HCT116 (cell line): ENCODE results near the gene HHATL. TPM values are rescaled to one million over a fixed set of nuclear protein-coding genes. Genes with fewer than 3 reads are reported as not detected.

Source experiments
- ATAC-seq: fragments of 200-7000 bp; cut with Tn5 transposase; 2 replicates; pipeline ENCODE4 v1.9.1; 2020; ENCODE audit warnings: mild to moderate bottlenecking, moderate library complexity
- BruUV-seq: library from RNA; stranded (reverse); fragments of 400-500 nt; replicated peaks from 2 replicates; lab custom pipeline; 2021; lab: Mats Ljungman, UMichigan
- CTCF ChIA-PET: fragments of 300-600 bp; sonication (Branson Sonifier 250); formaldehyde crosslinking; loops from one replicate; lab custom pipeline; 2021; ENCODE audit warnings: antibody characterized with exemption; lab: Charles Lee
- POLR2A ChIA-PET: fragments of 300-600, 350-600 bp; sonication (Branson Sonifier 250); formaldehyde crosslinking; loops from one replicate; lab custom pipeline; 2021; ENCODE audit warnings: antibody characterized with exemption; lab: Charles Lee
- RAD21 ChIA-PET, 2 experiments: fragments of 300-600 bp; sonication (Branson Sonifier 250); formaldehyde crosslinking; loops; one replicate each; lab custom pipeline; 2023; ENCODE audit warnings: low total read pairs in 2 of 2; ENCODE audit not compliant: uncharacterized antibody in 2 of 2, unreplicated experiment in 2 of 2, low non-redundant PET in 1 of 2; lab: Charles Lee
- DNase-seq: peaks from one replicate; pipeline ENCODE4 v3.0.0-alpha.2; 2010; ENCODE audit warnings: low read depth, low spot score
- H2AFZ ChIP-seq: fragments of 200-600 bp; shearing (Covaris generic), sonication (generic); 2 replicates; pipeline ENCODE4 v1.6.1; 2017; ENCODE audit warnings: low read depth, mixed run types, mixed read lengths, antibody characterized with exemption, low read length; ENCODE audit not compliant: poor library complexity, severe bottlenecking
- H3K27ac ChIP-seq: 2 replicates; pipeline ENCODE4 v1.5.1; 2012; ENCODE audit warnings: low read depth, low read length
- H3K27me3 ChIP-seq: fragments of 200-600 bp; sonication (generic); 2 replicates; pipeline ENCODE4 v1.6.1; 2016; ENCODE audit warnings: mixed run types, low read length, mixed read lengths; ENCODE audit not compliant: insufficient read depth
- H3K36me3 ChIP-seq, 2 experiments: fragments of 200-500 bp in 1 of 2; fragments of 200-600 bp in 1 of 2; sonication (Bioruptor generic) in 1 of 2; sonication (generic) in 1 of 2; 2 replicates each; pipeline versions ENCODE4 v1.5.1 to v1.6.1; 2014 to 2016; ENCODE audit warnings: low read length in 2 of 2, inconsistent platforms in 1 of 2, mixed read lengths in 1 of 2, mixed run types in 1 of 2; ENCODE audit not compliant: insufficient read depth in 2 of 2, control insufficient read depth in 1 of 2
- H3K4me1 ChIP-seq, 2 experiments: fragments of 200-600 bp in 1 of 2; sonication (generic) in 1 of 2; 2 replicates each; pipeline versions ENCODE4 v1.5.1 to v1.6.1; 2012 to 2017; ENCODE audit warnings: low read length in 2 of 2, inconsistent platforms in 1 of 2, mild to moderate bottlenecking in 1 of 2, mixed read lengths in 1 of 2, mixed run types in 1 of 2, moderate library complexity in 1 of 2; ENCODE audit not compliant: insufficient read depth in 2 of 2, control insufficient read depth in 1 of 2
- H3K4me2 ChIP-seq: fragments of 200-600 bp; sonication (generic); 2 replicates; pipeline ENCODE4 v1.6.1; 2017; ENCODE audit warnings: mixed run types, low read length, mixed read lengths
- H3K4me3 ChIP-seq, 2 experiments: fragments of 200-600 bp in 1 of 2; sonication (generic) in 1 of 2; replicated peaks in 1 of 2; 2 replicates each; pipeline ENCODE4 v1.5.1; 2011 to 2016; ENCODE audit warnings: low read length in 2 of 2, control low read depth in 1 of 2, low read depth in 1 of 2, mild to moderate bottlenecking in 1 of 2, mixed read lengths in 1 of 2, mixed run types in 1 of 2
- H3K79me2 ChIP-seq: fragments of 200-600 bp; sonication (generic); 2 replicates; pipeline ENCODE4 v1.6.1; 2017; ENCODE audit warnings: mild to moderate bottlenecking, mixed run types, low read length, moderate library complexity, mixed read lengths; ENCODE audit not compliant: insufficient read depth
- H3K9ac ChIP-seq: fragments of 200-600 bp; sonication (generic); 2 replicates; pipeline ENCODE4 v1.6.1; 2016; ENCODE audit warnings: low read length, mixed read lengths
- H3K9me2 ChIP-seq: fragments of 200-600 bp; sonication (generic), shearing (Covaris generic); 2 replicates; pipeline ENCODE4 v1.6.1; 2017; ENCODE audit warnings: mixed run types, mild to moderate bottlenecking, moderate library complexity; ENCODE audit not compliant: insufficient read depth
- H3K9me3 ChIP-seq, 2 experiments: fragments of 200-500 bp in 1 of 2; fragments of 200-600 bp in 1 of 2; sonication (Bioruptor generic) in 1 of 2; sonication (generic) in 1 of 2; 2 replicates each; pipeline ENCODE4 v1.6.1; 2014 to 2017; ENCODE audit warnings: low read length in 2 of 2, mixed read lengths in 2 of 2, inconsistent platforms in 1 of 2, low read depth in 1 of 2, mild to moderate bottlenecking in 1 of 2, mixed run types in 1 of 2, moderate library complexity in 1 of 2; ENCODE audit not compliant: control insufficient read depth in 1 of 2, insufficient read depth in 1 of 2
- H4K20me1 ChIP-seq: fragments of 200-600 bp; sonication (generic), shearing (Covaris generic); 2 replicates; pipeline ENCODE4 v1.6.1; 2017; ENCODE audit warnings: mixed run types, mild to moderate bottlenecking, moderate library complexity; ENCODE audit not compliant: insufficient read depth
- EGR1 ChIP-seq: IDR thresholded peaks from 2 replicates; pipeline ENCODE4 v1.6.1; 2012; ENCODE audit warnings: low read depth
- EZH2 ChIP-seq: fragments of 200-600 bp; sonication (generic); IDR thresholded peaks from 2 replicates; pipeline ENCODE4 v1.6.1; 2017; ENCODE audit warnings: antibody characterized with exemption, mixed run types
- EZH2phosphoT487 ChIP-seq: fragments of 200-600 bp; IDR thresholded peaks from 2 replicates; pipeline ENCODE4 v1.6.1; 2018; ENCODE audit warnings: antibody characterized with exemption, borderline replicate concordance
- MAX ChIP-seq: IDR thresholded peaks from 2 replicates; pipeline ENCODE4 v1.6.1; 2012
- POLR2AphosphoS5 ChIP-seq: IDR thresholded peaks from 2 replicates; pipeline ENCODE4 v1.6.1; 2011; ENCODE audit warnings: mild to moderate bottlenecking, low read depth, low read length, moderate library complexity
- REST ChIP-seq: IDR thresholded peaks from 2 replicates; pipeline ENCODE4 v1.6.1; 2012; ENCODE audit warnings: low read depth
- SRF ChIP-seq: IDR thresholded peaks from 2 replicates; pipeline ENCODE4 v1.6.1; 2012; ENCODE audit warnings: low read depth
- TCF7L2 ChIP-seq: IDR thresholded peaks from 2 replicates; pipeline ENCODE4 v1.7.0; 2011; ENCODE audit warnings: borderline replicate concordance, inconsistent platforms; ENCODE audit not compliant: insufficient read depth, insufficient read length; ENCODE audit errors: extremely low read depth
- ZBTB33 ChIP-seq: IDR thresholded peaks from 2 replicates; pipeline ENCODE4 v1.6.1; 2011; ENCODE audit warnings: mild to moderate bottlenecking, low read length, moderate library complexity; ENCODE audit not compliant: insufficient replicate concordance; ENCODE audit errors: extremely low read depth
- ZFX ChIP-seq: fragments of 450-650 bp; IDR thresholded peaks from 2 replicates; pipeline ENCODE4 v1.6.1; 2017
- ZNF274 ChIP-seq: fragments of 200-500 bp; sonication (Bioruptor generic); IDR thresholded peaks from 2 replicates; pipeline ENCODE4 v1.6.1; 2014; ENCODE audit warnings: mild to moderate bottlenecking, low read depth, low read length, inconsistent platforms
- intact Hi-C: fragments of 100-400 bp; cut with micrococcal nuclease; formaldehyde crosslinking; loops from 2 replicates; pipeline ENCODE4 v1.10.0; 2022
- total RNA-seq: library from RNA; stranded (reverse); gene quantifications from one replicate; pipeline ENCODE4 v1.2.1, GENCODE V29; 2021; ENCODE audit not compliant: unreplicated experiment

The HHATL gene
- total RNA-seq, 1 experiment from 2014 or later: 0.52 TPM

GRCh38 chr3:42730706-42731420, 28.3 kb upstream of the HHATL start:
- H3K9me2 ChIP-seq: no peaks in the 10 kb centered on the region
- no peaks in the 10 kb centered on the region; a peak in 1 of 4 replicates for H3K9me3 ChIP-seq
- H3K4me1 ChIP-seq: no peaks in the 10 kb centered on the region
- ChIA-PET CTCF (no interaction called here), RAD21 (no interaction called here), POLR2A (no interaction called here)
- H4K20me1 ChIP-seq: no peaks in the 10 kb centered on the region
- no peaks in the 10 kb centered on the region for H3K36me3 ChIP-seq
- H3K9ac ChIP-seq: no peak overlapping the region
- intact Hi-C loops: no loop called here
- no peak overlapping the region for H3K4me2 ChIP-seq
- no TSS peak for BruUV-seq
- ATAC-seq: no peak
- TF ChIP-seq SRF (no peak), EZH2 (no peak), EZH2phosphoT487 (no peak), TCF7L2 (no peak)
- no peak overlapping the region for H3K27ac ChIP-seq
- H3K4me3 ChIP-seq: no peak overlapping the region
- no peak overlapping the region for H2AFZ ChIP-seq
- no peak for DNase-seq
- no peaks in the 10 kb centered on the region for H3K27me3 ChIP-seq
- H3K79me2 ChIP-seq: no peaks in the 10 kb centered on the region

GRCh38 chr3:42730294-42730693, 27.7 kb upstream of the HHATL start:
- Histone ChIP-seq H3K27ac (no peak overlapping the region), H3K79me2 (no peaks in the 10 kb centered on the region), H4K20me1 (no peaks in the 10 kb centered on the region), H2AFZ (no peak overlapping the region), H3K4me2 (no peak overlapping the region), H3K9me2 (no peaks in the 10 kb centered on the region), H3K9ac (no peak overlapping the region), H3K9me3 (no peaks in the 10 kb centered on the region; a peak in 1 of 4 replicates), H3K4me1 (no peaks in the 10 kb centered on the region), H3K4me3 (no peak overlapping the region), H3K27me3 (no peaks in the 10 kb centered on the region), H3K36me3 (no peaks in the 10 kb centered on the region)
- intact Hi-C loops: no loop called here
- POLR2A ChIA-PET: no interaction called here
- ATAC-seq: no peak
- CTCF ChIA-PET: no interaction called here
- DNase-seq: no peak
- RAD21 ChIA-PET: no interaction called here
- BruUV-seq: no TSS peak
- no peak for TF ChIP-seq MAX
- TF ChIP-seq EZH2: no peak
- no peak for TF ChIP-seq POLR2AphosphoS5
- no peak for TF ChIP-seq ZBTB33
- TF ChIP-seq EGR1: no peak
- no peak for TF ChIP-seq REST
- TF ChIP-seq ZFX: no peak
- no peak for TF ChIP-seq ZNF274
- no peak for TF ChIP-seq EZH2phosphoT487
